Measurements from ENCODE around the gene TADA2B.

The TADA2B gene

GRCh38 chr4:7040765-7041164, 2.4 kb upstream of the TADA2B start:
- DNase-seq (ENCODE audit: low spot score): no peak

- no peak for DNase-seq (ENCODE audit: low spot score)
Observed at GRCh38 chr4:7041246-7041645, 1.9 kb upstream of the TADA2B start.

- DNase-seq (ENCODE audit: low spot score): peak; percentile 42
Observed at GRCh38 chr4:7041801-7042502, 1.2 kb upstream of the TADA2B start.

GRCh38 chr4:7042503-7043283, 479 bp upstream of the TADA2B start:
- peak; percentile 96 for DNase-seq (ENCODE audit: low spot score)

- DNase-seq (ENCODE audit: low spot score): no peak
Observed at GRCh38 chr4:7044137-7044930, 1.2 kb downstream of the TADA2B start.

- DNase-seq (ENCODE audit: low spot score): no peak
Observed at GRCh38 chr4:7045553-7045952, 2.4 kb downstream of the TADA2B start.

- no peak for DNase-seq (ENCODE audit: low spot score)
Observed at GRCh38 chr4:7045961-7046921, 3.1 kb downstream of the TADA2B start.

GRCh38 chr4:7046971-7047370, 3.8 kb downstream of the TADA2B start:
- DNase-seq (ENCODE audit: low spot score): no peak

GRCh38 chr4:7048642-7049041, 5.5 kb downstream of the TADA2B start:
- DNase-seq (ENCODE audit: low spot score): no peak

- no peak for DNase-seq (ENCODE audit: low spot score)
Observed at GRCh38 chr4:7049295-7049694, 6.1 kb downstream of the TADA2B start.

GRCh38 chr4:7049739-7050138, 6.6 kb downstream of the TADA2B start:
- no peak for DNase-seq (ENCODE audit: low spot score)

GRCh38 chr4:7050481-7051143, 7.4 kb downstream of the TADA2B start:
- DNase-seq (ENCODE audit: low spot score): no peak

- no peak for DNase-seq (ENCODE audit: low spot score)
Observed at GRCh38 chr4:7051144-7051495, 7.9 kb downstream of the TADA2B start.

GRCh38 chr4:7051905-7052304, 8.7 kb downstream of the TADA2B start:
- DNase-seq (ENCODE audit: low spot score): no peak

- no peak for DNase-seq (ENCODE audit: low spot score)
Observed at GRCh38 chr4:7052313-7052712, 9.1 kb downstream of the TADA2B start.

GRCh38 chr4:7052923-7053715, 9.9 kb downstream of the TADA2B start:
- DNase-seq (ENCODE audit: low spot score): no peak

- no peak for DNase-seq (ENCODE audit: low spot score)
Observed at GRCh38 chr4:7054106-7054880, 11.1 kb downstream of the TADA2B start.

GRCh38 chr4:7055111-7055989, 12.2 kb downstream of the TADA2B start:
- no peak for DNase-seq (ENCODE audit: low spot score)
